PC-9 (cell line): ENCODE measurements around the gene ME1.
"Not testable (repeated sequence)": the region's sequence is repeated elsewhere in the genome, so short reads cannot be mapped to it uniquely, and the experiment has no call there.

ENCODE experiments used
- EZH2 ChIP-seq: fragments of 200-600 bp; sonication (generic); IDR thresholded peaks from 2 replicates; pipeline ENCODE4 v1.8.0; 2017; ENCODE audit warnings: antibody characterized with exemption, low read depth
- TF ChIP-seq, protein P1 (sequence below): fragments of 200-600 bp; sonication (generic); conservative IDR thresholded peaks from 2 replicates; pipeline ENCODE4 v1.6.1; 2017; ENCODE audit warnings: mixed run types, antibody characterized with exemption, mild to moderate bottlenecking, moderate library complexity

DNA sequence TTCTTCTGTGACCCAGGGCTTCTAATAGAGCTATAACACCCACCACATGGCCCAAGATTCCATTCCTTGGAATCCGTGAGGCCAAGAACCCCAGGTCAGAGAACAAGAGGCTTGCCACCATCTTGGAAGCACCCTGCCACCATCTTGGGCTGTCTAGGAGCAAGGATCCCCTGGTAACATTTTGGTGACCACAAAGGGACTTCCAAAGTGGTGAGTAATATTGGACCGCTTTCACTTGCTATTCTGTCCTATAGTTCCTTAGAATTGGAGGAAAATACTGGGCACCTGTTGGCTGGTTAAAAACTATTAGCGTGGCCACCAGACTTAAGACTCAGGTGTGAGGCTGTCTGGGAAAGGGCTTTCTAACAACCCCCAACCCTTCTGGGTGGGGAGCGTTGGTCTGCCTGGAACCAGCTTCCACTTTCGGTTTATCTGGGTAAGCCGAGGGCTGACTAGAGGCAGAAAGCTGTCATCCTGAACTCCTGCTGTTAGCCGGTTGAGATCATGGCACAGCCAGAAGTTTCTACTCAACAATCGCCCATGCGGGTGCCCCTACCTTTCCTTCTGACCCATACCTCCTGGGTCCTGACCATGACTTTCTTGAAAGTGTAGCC lies 13.3 kb upstream of the ME1 start:
- TF ChIP-seq EZH2: not testable (repeated sequence)
- TF ChIP-seq, protein P1, sequence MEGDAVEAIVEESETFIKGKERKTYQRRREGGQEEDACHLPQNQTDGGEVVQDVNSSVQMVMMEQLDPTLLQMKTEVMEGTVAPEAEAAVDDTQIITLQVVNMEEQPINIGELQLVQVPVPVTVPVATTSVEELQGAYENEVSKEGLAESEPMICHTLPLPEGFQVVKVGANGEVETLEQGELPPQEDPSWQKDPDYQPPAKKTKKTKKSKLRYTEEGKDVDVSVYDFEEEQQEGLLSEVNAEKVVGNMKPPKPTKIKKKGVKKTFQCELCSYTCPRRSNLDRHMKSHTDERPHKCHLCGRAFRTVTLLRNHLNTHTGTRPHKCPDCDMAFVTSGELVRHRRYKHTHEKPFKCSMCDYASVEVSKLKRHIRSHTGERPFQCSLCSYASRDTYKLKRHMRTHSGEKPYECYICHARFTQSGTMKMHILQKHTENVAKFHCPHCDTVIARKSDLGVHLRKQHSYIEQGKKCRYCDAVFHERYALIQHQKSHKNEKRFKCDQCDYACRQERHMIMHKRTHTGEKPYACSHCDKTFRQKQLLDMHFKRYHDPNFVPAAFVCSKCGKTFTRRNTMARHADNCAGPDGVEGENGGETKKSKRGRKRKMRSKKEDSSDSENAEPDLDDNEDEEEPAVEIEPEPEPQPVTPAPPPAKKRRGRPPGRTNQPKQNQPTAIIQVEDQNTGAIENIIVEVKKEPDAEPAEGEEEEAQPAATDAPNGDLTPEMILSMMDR: not testable (repeated sequence)
